Measurements from ENCODE around the gene LTV1.

The LTV1 gene

GRCh38 chr6:143859891-143860660 lies 16.9 kb downstream of the LTV1 start:
- TF ChIP-seq CTCF (IDR thresholded peaks at IDR 0.05), result no peak

- no peak for TF ChIP-seq CTCF (IDR thresholded peaks at IDR 0.05)
Measured at GRCh38 chr6:143863771-143864170, 20.6 kb downstream of the LTV1 start.

- no peak for TF ChIP-seq CTCF (IDR thresholded peaks at IDR 0.05)
Measured at GRCh38 chr6:143864234-143864633, 21.1 kb downstream of the LTV1 start, which contains the start of gene ZC2HC1B. Gene ZC2HC1B (plus strand): TSS chr6:143864474. CDS start chr6:143864540, 66 bp downstream.

GRCh38 chr6:143867236-143867635 lies 24.1 kb downstream of the LTV1 start:
- no peak for TF ChIP-seq CTCF (IDR thresholded peaks at IDR 0.05)

- TF ChIP-seq CTCF (IDR thresholded peaks at IDR 0.05), result no peak
Measured at GRCh38 chr6:143872201-143872600, 29.1 kb downstream of the LTV1 start.

GRCh38 chr6:143877584-143878271 lies 34.6 kb downstream of the LTV1 start:
- no peak for TF ChIP-seq CTCF (IDR thresholded peaks at IDR 0.05)

GRCh38 chr6:143878272-143878760 lies 35.2 kb downstream of the LTV1 start:
- no peak for TF ChIP-seq CTCF (IDR thresholded peaks at IDR 0.05)
